Measurements from ENCODE around the gene CDK11B. TPM values are rescaled to one million over a fixed set of nuclear protein-coding genes. Genes with fewer than 3 reads are reported as not detected.
A peak's percentile ranks its signal among the peaks of the same experiment; 100 is the strongest.
"Not testable (repeated sequence)": the region's sequence is repeated elsewhere in the genome, so short reads cannot be mapped to it uniquely, and the experiment has no call there.

The CDK11B gene
- polyA plus RNA-seq, 1 experiment, result 6.3 TPM

- ChIA-PET CTCF (no interaction called here), POLR2A (no interaction called here)
- H3K27me3 ChIP-seq (ENCODE audit: control insufficient read depth, insufficient read depth, low read length), result peaks cover 9% of the 10 kb centered on the region
Measured at GRCh38 chr1:1598720-1599029, 60.1 kb downstream of the CDK11B start.

DNA sequence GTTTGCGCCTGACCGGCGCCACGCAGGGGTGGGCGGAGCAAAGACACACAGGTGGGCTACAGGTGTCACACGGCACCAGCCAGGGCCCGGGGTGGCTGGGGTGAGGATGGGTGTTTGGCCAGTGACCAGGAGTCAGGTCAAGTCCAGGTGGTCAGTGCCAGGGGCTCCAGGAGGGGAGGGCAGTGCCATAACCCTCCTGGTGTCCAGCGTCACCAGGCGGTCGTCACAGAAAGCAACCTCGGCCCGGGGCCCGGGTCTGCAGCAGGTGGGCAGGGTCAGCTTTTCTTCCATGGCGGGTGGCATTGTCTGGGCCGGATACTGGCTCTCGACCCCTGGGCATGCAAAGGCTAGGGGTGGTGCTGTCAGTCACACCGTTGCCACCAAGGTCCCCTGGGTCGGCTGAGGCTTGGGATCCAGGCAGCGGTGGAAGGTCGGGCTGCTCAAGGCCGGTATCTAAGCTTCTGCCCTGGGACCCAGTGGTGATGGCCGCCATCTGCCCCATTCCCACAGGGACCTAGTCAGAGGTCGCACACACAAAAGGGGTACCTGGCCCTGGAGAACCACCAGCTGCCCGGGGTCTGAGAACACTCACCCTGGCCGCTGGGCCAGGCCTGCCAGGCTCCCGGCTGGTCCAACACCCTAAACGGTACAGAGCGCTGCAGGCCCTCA, 60.6 kb downstream of the CDK11B start:
- TF ChIP-seq, protein P1, sequence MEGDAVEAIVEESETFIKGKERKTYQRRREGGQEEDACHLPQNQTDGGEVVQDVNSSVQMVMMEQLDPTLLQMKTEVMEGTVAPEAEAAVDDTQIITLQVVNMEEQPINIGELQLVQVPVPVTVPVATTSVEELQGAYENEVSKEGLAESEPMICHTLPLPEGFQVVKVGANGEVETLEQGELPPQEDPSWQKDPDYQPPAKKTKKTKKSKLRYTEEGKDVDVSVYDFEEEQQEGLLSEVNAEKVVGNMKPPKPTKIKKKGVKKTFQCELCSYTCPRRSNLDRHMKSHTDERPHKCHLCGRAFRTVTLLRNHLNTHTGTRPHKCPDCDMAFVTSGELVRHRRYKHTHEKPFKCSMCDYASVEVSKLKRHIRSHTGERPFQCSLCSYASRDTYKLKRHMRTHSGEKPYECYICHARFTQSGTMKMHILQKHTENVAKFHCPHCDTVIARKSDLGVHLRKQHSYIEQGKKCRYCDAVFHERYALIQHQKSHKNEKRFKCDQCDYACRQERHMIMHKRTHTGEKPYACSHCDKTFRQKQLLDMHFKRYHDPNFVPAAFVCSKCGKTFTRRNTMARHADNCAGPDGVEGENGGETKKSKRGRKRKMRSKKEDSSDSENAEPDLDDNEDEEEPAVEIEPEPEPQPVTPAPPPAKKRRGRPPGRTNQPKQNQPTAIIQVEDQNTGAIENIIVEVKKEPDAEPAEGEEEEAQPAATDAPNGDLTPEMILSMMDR (IDR thresholded peaks at IDR 0.05; ENCODE audit: insufficient read depth, low read depth, low read length), result no peak
- ChIA-PET CTCF (no interaction called here), POLR2A (no interaction called here)
- H3K27me3 ChIP-seq (ENCODE audit: control insufficient read depth, insufficient read depth, low read length), result peaks cover 9% of the 10 kb centered on the region
- H3K4me3 ChIP-seq (ENCODE audit: low read depth, low read length), result no peak overlapping the region
- no peaks in the 10 kb centered on the region for H3K36me3 ChIP-seq (ENCODE audit: control insufficient read depth, insufficient read depth, low read length)
- DNase-seq (ENCODE audit: low read depth), result no peak

More at GRCh38 chr1:1598720-1599029, 60.1 kb downstream of the CDK11B start:
- DNase-seq (ENCODE audit: low read depth), result no peak
- H3K36me3 ChIP-seq (ENCODE audit: control insufficient read depth, insufficient read depth, low read length), result no peaks in the 10 kb centered on the region
- H3K4me3 ChIP-seq (ENCODE audit: low read depth, low read length), result no peak overlapping the region
- TF ChIP-seq, protein P1 (IDR thresholded peaks at IDR 0.05; ENCODE audit: insufficient read depth, low read depth, low read length), result no peak

GRCh38 chr1:1597275-1597930, 61.4 kb downstream of the CDK11B start:
- H3K27me3 ChIP-seq (ENCODE audit: control insufficient read depth, insufficient read depth, low read length), result peaks cover 9% of the 10 kb centered on the region
- H3K36me3 ChIP-seq (ENCODE audit: control insufficient read depth, insufficient read depth, low read length), result no peaks in the 10 kb centered on the region
- DNase-seq (ENCODE audit: low read depth), result no peak
- no peak overlapping the region for H3K4me3 ChIP-seq (ENCODE audit: low read depth, low read length)
- ChIA-PET CTCF (interaction anchor here (1.0 to 1.3 kb wide), 2 partner anchors 14 to 22 kb away, joined by 3 read pairs; no protein-coding TSS in a partner anchor), POLR2A (no interaction called here)
- TF ChIP-seq, protein P1 (IDR thresholded peaks at IDR 0.05; ENCODE audit: insufficient read depth, low read depth, low read length), result peak; percentile 48

DNA sequence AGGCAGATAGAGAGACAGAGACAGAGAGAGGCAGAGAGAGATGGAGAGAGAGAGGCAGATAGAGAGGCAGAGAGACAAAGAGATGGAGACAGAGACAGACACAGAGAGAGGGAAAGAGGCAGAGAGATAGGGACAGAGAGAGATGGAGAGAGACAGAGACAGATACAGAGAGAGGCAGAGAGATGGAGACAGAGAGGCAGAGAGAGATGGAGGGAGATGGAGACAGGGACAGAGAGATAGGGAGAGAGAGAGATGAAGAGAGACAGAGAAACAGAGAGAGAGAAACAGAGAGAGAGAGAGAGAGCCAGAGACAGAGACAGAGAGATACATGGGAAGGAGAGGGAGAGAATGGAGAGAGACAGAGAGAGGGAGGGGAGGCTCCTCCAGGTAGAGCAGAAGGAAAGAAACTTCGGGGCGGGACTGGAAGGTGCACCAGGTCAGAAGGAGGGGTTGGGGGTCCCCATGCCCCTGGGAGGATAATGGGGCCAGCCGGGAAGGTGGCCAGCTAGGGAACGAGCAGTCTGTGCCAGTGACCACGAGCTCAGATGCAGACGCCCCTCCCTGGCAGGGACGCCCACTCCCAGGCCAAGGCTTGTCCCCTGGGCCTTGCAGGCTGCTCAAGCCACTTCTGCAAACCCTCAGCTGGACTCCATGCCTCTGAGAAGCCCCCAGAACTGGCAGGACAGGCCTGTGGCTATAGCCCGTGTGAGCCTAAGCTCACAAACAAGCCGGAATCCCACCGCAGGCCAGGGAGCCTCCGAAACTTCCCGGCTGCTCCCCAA, 62.1 kb downstream of the CDK11B start:
- CTCF ChIA-PET, result interaction anchor here (1.0 to 1.3 kb wide), 2 partner anchors 13 to 21 kb away, joined by 3 read pairs; no protein-coding TSS in a partner anchor
- no peak for DNase-seq (ENCODE audit: low read depth)
- POLR2A ChIA-PET, result no interaction called here
- Histone ChIP-seq H3K4me3 (ENCODE audit: low read depth, low read length) (no peak overlapping the region), H3K27me3 (ENCODE audit: control insufficient read depth, insufficient read depth, low read length) (peaks cover 9% of the 10 kb centered on the region), H3K36me3 (ENCODE audit: control insufficient read depth, insufficient read depth, low read length) (no peaks in the 10 kb centered on the region)
- TF ChIP-seq, protein P1 (IDR thresholded peaks at IDR 0.05; ENCODE audit: insufficient read depth, low read depth, low read length), result no peak

- H3K36me3 ChIP-seq (ENCODE audit: control insufficient read depth, insufficient read depth, low read length); CTCF ChIA-PET; POLR2A ChIA-PET; DNase-seq (ENCODE audit: low read depth); H3K4me3 ChIP-seq (ENCODE audit: low read depth, low read length); H3K27me3 ChIP-seq (ENCODE audit: control insufficient read depth, insufficient read depth, low read length): not testable (repeated sequence)
Measured at GRCh38 chr1:1595341-1595740, 63.5 kb downstream of the CDK11B start.

Measured in BJ (cell line).